Measurements from ENCODE around the gene ZRANB3.

The ZRANB3 gene

DNA sequence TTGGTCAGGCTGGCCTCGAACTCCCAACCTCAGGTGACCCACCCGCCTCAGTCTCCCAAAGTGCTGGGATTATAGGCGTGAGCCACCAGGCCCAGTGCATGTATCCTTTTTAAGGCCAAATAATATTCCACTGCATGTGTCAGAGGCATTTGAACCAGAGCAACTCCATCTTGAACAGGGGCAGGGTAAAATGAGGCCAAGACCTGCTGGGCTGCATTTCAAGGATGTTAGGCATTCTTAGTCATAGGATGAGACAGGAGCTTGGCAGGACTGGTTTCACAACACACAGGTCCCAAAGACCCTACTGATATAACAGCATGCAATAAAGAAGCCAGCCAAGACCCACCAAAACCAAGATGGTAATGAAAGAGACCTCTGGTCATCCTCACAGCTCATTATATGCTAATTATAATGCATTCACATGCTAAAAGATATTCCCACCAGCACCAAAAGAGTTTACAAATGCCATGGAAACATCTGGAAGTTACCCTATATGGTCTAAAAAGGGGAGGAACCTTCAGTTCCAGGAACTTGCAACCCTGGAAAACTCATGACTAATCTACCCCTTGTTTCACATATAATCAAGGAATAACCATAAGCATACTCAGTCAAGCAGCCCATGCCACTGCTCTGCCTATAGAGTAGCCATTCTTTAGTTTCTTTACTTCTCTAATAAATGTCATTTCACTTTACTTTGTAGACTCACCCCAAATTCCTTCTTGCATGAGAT is 274.3 kb downstream of the ZRANB3 start:
- in situ Hi-C loops (cut with MboI; ENCODE audit: low sequenced_read_pairs): no loop called here

DNA sequence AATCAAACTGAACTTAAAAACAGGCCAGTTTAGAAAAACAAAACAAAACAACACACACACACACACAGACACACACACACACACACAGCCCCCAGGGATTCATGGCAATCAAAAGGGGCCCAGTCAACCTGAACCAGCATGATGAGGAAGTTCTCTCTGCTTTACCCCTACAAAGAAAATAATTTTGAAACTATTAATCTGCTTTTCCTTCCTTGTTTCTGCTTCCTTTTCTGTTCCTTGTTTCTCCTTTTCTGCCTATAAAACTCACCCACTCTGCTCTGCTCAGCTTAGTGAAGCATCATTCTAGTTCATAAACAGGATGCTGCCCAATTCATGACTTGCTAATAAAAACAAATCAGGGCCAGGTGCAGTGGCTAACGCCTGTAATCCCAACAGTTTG is 275.8 kb downstream of the ZRANB3 start:
- in situ Hi-C loops (cut with MboI; ENCODE audit: low sequenced_read_pairs): no loop called here

DNA sequence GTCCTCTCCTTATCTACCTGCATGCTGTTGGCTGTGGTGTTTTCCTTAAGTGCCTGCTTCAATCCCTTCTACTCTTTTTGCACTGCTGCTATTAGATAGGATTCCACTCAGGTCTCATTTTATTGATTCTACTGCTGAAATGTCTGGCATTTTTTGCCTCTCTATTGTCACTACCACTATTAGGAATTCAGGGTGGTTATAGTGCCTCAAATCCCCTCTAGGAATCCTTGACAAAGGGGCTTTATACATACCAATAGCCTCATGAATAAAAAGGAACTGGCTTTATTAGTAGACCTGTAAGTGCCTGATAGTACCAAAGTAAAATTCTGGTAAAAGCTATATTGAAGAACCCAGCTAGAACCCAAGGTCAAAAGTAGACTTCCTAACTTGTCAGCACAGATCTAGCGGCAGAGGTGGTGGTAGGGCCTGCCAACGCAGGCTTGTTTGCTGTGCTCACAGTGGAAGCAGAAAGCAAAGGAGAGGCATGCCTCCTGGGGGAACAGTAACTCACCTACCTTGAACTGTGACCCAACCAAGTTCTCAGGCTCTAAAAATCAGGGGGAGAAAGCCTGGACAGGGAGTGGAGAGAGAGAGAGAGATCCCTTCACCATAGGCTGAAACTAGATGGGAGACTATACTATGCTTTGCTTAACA is 278.1 kb downstream of the ZRANB3 start:
- in situ Hi-C loops (cut with MboI; ENCODE audit: low sequenced_read_pairs): no loop called here

DNA sequence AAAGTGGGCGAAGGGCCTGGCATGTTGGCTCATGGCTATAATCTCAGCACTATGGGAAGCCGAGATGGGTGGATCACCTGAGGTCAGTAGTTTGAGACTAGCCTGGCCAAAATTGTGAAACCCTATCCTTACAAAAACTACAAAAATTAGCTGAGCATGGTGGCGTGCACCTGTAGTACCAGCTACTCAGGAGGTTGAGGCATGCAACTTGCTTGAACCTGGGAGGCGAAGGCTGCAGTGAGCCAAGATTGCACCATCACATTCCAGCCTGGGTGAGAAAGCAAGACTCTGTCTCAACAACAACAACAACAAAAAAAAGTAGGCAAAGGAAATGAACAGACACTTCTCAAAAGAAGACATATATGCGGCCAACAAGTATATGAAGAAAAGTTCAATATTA is 282.4 kb downstream of the ZRANB3 start:
- in situ Hi-C loops (cut with MboI; ENCODE audit: low sequenced_read_pairs): no loop called here

DNA sequence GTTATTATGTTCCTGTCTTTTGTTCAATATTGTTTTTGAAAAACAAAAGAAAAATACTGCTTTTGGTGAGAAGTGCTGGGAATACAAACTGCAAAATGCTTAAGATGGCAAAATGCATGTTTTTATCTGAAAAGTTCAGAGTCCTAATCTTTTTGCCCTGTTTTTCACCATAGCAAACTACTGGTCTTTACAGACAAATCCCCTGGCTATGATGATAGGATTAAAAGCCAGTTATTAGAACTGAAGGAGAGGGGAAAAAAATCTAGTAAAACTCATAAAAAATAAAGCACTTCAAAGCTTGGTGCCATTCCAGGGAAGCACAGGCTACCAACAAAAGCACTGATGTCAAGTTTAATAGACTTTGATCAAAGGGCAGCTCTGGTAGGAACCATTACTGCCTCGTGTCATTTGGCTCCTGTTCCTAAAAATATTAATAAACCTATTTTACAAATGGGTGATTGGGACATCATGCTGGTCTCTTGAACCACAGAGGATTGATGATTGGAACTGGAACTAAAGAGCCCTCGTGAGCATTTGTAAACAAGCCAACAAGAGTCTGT is 284.2 kb downstream of the ZRANB3 start:
- in situ Hi-C loops (cut with MboI; ENCODE audit: low sequenced_read_pairs): no loop called here

DNA sequence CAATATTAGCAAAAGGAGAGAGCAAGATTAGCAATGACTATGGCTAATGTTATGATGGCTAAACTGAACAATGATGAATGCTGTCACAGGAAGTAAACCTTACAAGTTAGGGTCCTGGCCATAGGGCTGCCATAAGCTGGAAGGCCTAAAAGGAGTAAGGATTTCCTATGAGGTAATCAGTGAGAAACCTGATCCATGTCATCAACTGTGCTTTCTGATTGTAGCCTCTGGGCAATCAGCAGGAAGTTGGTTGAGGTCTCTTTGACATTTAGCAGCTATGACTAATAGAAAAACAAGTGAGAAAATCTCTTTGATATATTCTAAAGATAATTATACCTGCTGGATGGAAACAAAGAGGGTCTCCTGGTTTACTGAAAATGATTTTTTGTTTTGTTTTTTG is 285.9 kb downstream of the ZRANB3 start:
- in situ Hi-C loops (cut with MboI; ENCODE audit: low sequenced_read_pairs): no loop called here

DNA sequence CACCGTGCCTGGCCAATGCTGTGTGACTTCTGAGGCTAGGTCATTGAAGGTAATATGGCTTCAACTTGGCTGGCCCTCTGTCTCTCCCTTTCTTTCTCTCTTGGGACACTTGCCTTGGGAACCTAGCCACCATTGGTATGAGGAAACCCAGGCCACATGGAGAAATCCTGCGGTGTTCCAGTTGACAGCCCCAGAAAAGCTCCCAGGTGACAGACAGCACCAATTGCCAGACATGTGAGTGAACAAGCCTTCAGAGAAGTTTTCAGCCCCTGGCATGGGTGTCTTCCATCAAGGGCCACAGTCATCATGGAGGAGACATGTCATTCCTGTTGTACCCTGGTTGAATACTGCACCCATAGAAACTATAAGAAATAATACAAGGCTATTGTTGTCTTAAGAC is 292.4 kb downstream of the ZRANB3 start:
- in situ Hi-C loops (cut with MboI; ENCODE audit: low sequenced_read_pairs): no loop called here

DNA sequence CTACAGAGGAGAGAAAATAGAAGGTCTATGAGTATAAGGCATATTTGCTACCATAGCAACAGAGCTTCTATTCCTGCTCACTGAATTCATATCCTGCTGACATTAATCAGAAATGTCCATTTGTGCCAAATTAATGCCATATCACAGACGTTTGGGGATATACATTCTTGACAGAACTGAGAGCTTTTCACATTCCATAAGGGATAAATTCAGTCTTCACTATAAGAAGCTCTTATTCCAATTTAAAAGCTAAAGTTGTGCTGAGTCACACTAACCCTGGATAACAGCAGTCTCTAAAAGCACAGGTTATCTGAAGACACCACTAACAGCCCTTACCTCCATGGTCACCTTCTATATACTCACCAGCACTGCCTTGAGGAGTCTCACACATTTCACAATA is 300.9 kb downstream of the ZRANB3 start:
- in situ Hi-C loops (cut with MboI; ENCODE audit: low sequenced_read_pairs): no loop called here

DNA sequence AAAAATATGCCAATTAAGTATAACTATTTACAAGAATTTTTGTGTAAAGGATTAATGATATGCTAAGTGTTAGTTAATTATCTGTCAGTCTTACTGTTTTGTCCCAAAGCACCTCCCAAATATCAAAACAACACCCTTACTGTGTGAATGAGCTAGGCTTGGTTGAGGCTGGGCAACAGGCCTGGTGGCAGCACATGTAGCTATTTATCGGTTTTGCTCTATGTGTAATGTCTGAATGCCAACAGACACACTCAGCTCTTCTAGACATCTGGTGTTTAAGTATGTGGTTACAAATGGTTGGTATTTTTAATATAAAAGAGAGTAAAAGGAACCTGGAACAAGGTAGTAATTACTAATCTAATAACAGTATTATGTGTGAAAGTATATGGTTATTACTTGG is 303.6 kb downstream of the ZRANB3 start:
- in situ Hi-C loops (cut with MboI; ENCODE audit: low sequenced_read_pairs): no loop called here

DNA sequence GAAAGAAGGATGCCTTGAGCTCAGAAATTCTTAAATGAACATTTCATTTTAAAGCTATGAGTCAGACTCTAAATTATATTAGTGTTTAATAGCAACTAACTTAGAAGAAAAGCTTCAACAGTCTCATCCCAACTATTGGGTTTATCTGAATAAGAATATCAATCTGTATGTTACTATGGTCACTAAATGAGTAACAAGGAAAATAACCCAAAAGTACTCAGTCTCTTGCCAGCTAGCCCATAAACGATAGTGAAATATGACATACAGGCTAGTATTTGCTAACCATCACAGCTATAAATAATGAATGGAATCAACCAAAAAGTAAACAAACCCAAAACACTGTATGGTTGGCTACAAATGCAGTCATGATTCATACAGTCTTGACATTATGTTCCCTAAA is 304.1 kb downstream of the ZRANB3 start:
- in situ Hi-C loops (cut with MboI; ENCODE audit: low sequenced_read_pairs): no loop called here

DNA sequence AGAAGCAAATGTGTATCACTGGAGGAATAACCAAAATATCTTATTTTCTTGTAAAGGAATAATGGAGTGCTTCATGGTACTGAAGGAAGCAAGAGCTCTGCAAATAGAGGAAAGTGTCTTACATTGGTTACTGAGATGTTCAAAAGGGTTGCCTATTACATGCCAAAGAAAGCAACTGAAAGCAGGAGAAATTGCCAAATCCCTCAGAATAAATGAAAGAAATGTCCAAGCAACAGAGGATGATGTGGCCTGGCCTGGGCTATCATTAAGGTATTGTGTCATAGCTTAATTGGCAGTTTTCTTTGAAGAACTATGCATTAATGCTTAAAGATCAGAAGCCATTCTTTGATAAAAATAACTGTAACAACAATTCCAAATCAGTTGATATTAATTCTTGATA is 305.2 kb downstream of the ZRANB3 start:
- in situ Hi-C loops (cut with MboI; ENCODE audit: low sequenced_read_pairs): no loop called here

DNA sequence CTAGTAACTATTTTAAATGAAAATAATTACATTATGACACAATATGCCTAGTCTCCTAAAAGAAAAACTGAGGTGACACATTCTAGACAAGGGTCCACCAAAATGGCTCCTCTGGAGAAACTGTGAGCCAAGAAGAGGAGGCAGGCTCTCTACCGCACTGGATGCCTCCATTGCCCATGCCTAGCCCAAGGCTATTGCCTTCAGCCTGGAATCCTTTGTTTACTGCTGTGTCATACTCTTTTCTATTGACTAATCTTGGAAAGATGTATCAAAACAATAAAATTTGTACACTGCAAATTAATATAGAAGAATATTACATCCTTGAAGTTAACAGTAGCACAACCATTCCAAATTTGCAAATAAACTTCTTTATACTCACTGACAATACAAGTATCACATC is 311.8 kb downstream of the ZRANB3 start:
- in situ Hi-C loops (cut with MboI; ENCODE audit: low sequenced_read_pairs): no loop called here

DNA sequence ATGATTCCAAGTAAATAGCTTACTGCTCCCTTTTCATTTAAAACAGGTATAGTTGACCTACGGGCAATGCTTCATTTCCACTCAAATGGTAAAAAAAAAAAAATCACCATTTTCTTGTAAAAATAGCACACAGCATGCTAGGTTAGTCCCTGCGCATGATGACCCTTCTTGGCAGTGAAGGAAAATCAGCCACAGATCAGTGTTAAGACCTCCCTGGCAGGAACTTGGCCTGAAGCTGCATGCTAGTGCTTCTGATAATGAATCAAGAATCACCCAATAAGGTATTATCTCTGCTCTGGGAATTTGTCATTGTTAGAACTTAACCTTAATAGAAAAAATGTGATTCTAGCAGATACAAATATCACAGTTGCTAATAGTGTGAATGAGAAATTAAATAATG is 312.6 kb downstream of the ZRANB3 start:
- in situ Hi-C loops (cut with MboI; ENCODE audit: low sequenced_read_pairs): no loop called here

DNA sequence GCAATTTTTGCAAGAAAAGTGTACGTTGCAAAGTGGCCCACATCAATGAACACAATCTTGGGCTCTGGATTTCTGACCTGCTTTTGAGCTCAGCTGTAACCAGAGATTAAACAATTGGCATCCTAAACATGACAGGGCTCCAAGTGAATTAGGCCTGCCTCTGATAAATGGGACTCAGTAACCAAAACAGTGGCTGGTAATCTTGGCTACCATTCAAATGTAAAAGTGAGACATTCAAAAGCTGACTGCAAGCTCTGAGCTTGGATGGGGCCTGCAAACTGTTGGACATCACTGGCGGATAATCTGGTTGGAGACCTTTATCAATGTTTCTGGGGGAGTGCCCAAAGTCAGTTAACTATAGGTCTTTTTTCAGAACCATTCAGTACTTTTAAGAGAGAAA is 318.3 kb downstream of the ZRANB3 start:
- in situ Hi-C loops (cut with MboI; ENCODE audit: low sequenced_read_pairs): no loop called here

DNA sequence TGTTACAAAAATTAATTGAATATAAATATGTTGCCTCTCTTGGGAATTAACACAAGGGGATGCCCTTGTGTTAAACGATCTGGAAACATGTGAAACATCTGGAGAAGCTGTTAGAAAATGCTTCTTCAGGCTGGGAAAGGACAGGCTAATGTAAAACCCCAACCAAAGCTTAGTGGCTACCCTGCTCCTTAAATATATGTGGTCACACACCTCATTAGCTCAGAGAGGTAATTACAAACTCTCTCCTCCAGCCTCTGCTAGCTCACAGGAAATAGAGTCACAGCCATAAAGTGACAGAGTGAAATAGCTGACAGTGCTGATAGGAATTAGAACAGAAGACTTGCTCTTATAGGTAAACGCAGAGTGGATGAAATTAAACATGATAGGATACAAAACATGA is 323.0 kb downstream of the ZRANB3 start:
- in situ Hi-C loops (cut with MboI; ENCODE audit: low sequenced_read_pairs): no loop called here

DNA sequence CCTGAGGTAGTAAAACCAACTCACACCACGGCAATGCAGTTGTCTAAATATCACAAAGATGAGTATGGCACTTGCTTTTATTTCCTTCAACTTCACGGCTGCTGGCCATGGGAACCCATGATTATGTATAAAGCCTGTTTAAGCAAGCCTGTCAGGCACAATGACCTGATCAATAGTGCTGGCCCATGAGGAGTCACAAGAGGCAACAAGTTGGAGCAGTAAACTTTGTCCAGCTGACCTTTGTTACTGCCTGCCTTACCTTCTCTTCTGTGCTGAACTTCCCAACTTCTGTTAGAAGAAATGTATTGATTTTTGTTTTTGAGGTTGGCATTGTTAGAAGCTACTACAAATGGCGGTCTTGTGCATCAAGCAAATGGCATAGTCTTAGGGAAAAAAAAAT is 327.1 kb downstream of the ZRANB3 start:
- in situ Hi-C loops (cut with MboI; ENCODE audit: low sequenced_read_pairs): no loop called here

DNA sequence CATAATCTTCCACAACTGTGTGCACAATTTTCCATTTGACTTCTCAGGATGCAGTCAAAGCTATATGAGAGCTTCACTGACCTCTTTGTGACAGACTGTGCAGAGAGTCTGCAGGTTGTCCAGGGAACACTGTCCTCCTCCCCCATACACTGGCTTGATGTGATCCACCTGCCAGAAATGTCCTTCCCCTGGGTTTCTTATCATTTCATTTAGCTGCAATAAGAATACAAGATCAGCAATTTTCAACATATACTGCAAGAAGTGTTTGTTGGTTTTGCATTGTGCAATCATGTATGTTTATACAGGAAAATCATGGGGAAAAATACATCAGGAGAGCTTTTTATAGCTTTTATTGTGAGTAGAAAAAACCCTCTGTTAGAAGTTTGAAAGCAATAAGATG is 328.3 kb downstream of the ZRANB3 start:
- in situ Hi-C loops (cut with MboI; ENCODE audit: low sequenced_read_pairs): no loop called here

DNA sequence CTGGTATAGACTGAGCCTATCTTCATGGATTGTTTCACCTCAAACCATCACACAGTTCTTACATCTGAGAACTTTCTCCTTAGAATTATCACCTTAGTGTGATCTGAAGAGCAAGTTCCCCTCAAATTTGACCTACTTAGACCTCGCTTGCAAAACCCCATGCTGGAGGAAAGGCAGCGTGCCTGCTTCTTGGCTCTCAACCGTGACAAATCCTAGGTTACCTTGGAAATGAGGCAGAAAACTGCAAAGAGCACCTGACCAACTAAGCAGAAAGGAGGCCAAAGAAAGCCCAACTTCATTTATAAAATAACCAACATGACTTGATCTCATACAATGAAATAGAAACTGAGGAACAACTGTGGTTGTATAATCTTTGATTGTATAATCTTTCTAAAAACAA is 332.5 kb downstream of the ZRANB3 start:
- in situ Hi-C loops (cut with MboI; ENCODE audit: low sequenced_read_pairs): no loop called here

DNA sequence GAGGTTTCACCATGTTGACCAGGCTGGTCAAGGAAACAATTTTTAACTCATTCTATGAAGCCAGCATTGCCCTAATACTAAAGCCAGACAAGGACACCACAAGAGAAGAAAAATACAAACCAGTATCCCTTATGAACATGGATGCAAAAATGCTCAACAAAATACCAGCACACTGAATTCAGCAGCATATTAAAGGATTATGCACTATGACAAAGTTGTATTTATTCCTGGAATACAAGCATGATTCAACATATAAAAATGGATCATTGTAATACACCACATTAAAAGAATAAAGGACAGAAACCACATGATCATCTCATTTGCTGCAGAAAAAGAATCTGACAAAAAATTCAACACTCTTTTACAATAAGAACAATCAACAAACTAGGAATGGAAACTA is 340.2 kb downstream of the ZRANB3 start:
- in situ Hi-C loops (cut with MboI; ENCODE audit: low sequenced_read_pairs): no loop called here

DNA sequence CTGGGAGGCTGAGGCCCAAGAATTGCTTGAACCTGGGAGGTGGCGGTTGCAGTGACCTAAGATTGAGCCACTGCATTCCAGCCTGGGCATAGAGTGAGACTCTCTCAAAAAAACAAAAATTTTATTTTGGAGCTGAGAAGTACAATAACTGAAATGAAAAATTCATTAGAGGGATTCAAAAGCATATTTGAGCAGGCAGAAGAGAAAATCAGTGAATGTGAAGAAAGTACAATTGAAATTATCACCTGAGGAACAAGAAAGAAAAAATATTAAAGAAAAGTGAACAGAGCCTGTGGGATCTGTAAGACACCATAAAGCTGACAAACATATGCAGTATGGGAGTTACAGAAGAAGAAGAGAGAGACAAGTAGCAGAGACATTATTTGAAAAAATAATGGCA is 341.9 kb downstream of the ZRANB3 start:
- in situ Hi-C loops (cut with MboI; ENCODE audit: low sequenced_read_pairs): no loop called here

DNA sequence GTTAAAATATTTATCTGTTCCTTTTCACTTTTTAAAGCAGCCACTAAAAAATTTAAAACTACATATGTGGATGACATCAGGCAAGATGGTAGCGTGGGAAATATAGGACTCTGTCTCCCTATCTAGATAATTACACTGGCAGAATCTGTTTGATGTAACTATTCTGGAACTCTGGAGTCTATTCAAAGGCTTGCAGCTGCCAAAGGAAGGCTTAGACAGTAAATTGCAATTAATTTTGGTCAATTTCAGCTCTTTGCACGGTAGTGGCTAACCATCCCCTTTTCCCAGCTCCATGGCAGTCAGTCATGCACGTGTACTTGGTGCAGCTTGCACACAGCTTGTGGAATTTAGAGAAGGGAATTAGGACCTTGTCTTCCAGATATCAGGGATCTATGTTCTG is 343.7 kb downstream of the ZRANB3 start:
- in situ Hi-C loops (cut with MboI; ENCODE audit: low sequenced_read_pairs): no loop called here

DNA sequence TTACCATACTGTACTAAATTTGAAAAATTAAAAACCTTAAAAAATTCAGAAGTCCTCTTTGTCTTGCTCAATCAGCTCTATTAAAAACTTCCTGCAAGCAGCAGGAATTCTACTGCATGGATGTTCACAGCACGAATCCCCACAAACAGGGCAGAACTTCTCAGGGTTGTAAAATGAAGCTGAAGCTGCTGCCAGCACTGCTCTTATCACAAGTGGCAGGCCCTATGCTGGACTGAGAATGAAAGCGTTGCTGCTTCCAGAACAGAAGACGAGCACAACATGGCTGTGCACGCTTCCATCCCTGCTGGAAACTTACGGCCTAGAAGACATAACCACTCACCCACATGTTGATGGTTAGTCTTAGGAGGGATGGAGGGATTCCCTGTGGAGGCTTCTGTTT is 345.0 kb downstream of the ZRANB3 start:
- in situ Hi-C loops (cut with MboI; ENCODE audit: low sequenced_read_pairs): no loop called here

DNA sequence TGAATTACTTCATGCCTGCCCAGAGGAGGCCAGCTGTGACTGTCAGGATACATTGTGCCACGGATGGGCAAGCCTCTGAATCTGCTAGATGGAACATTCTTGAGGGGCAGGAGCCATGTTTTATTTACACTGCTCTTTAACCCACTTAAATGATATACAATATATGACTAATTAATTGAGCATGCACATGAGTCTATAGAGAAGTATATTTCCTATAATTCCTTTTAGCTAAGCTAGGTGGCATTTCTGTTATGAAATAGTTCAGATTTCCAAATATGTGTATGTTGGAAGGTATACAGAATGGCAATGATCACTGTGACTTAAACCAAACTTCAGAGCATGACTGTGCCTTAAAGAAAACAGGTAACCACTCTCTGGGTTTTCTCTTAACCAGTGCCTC is 347.2 kb downstream of the ZRANB3 start:
- in situ Hi-C loops (cut with MboI; ENCODE audit: low sequenced_read_pairs): no loop called here

Data from HL-60/S4 treated with retinoic acid at 250 ng/mL for 4 days and 3 days (cell line).